Suprapubic skin (tissue), 4 donors: ENCODE results near the gene KRT12.

Source experiments
- CTCF ChIP-seq, 2 donors: fragments of 200-600 bp in 1 of 2; fragments of 450-650 bp in 1 of 2; sonication (generic) in 1 of 2; IDR thresholded peaks; one replicate each; pipeline ENCODE4 v1.5.1; 2016 to 2019; ENCODE audit warnings: antibody characterized with exemption in 2 of 2, mild to moderate bottlenecking in 1 of 2, moderate library complexity in 1 of 2
- EP300 ChIP-seq: sonication (generic); formaldehyde crosslinking; IDR thresholded peaks from one replicate; pipeline ENCODE4 v1.6.1; 2017; ENCODE audit warnings: antibody characterized with exemption
- POLR2A ChIP-seq, 2 donors: fragments of 450-650 bp; IDR thresholded peaks; one replicate each; pipeline ENCODE4 v1.6.1; 2017; ENCODE audit warnings: antibody characterized with exemption in 2 of 2, mild to moderate bottlenecking in 2 of 2, moderate library complexity in 2 of 2
- POLR2AphosphoS5 ChIP-seq, 3 donors: sonication (generic); formaldehyde crosslinking; IDR thresholded peaks; one replicate each; pipeline ENCODE4 v1.6.1; 2017; ENCODE audit warnings: antibody characterized with exemption in 3 of 3

GRCh38 chr17:40864661-40865390 lies 2.2 kb downstream of the KRT12 start:
- TF ChIP-seq CTCF (IDR thresholded peaks at IDR 0.05), result no peak
- no peak for TF ChIP-seq POLR2AphosphoS5 (IDR thresholded peaks at IDR 0.05)
- no peak for TF ChIP-seq EP300
- no peak for TF ChIP-seq POLR2A (IDR thresholded peaks at IDR 0.05)
